Skeletal muscle tissue (tissue), 4 donors: Measurements from ENCODE around the gene KLF6. TPM values are rescaled to one million over a fixed set of nuclear protein-coding genes. Genes with fewer than 3 reads are reported as not detected.

Experiments used
- H3K27ac ChIP-seq: one replicate; pipeline ENCODE4 v1.7.0; 2013; ENCODE audit warnings: mild to moderate bottlenecking, low read depth, low read length, inconsistent platforms
- H3K27me3 ChIP-seq, 3 donors: one replicate each; pipeline ENCODE4 v1.7.0; 2013; ENCODE audit warnings: low read length in 3 of 3; ENCODE audit not compliant: control insufficient read depth in 3 of 3, insufficient read depth in 3 of 3
- H3K36me3 ChIP-seq, 3 donors: one replicate each; pipeline ENCODE4 v1.7.0; 2013; ENCODE audit warnings: low read length in 3 of 3; ENCODE audit not compliant: control insufficient read depth in 3 of 3, insufficient read depth in 3 of 3
- H3K4me1 ChIP-seq, 3 donors: one replicate each; pipeline ENCODE4 v1.7.0; 2013; ENCODE audit warnings: low read length in 3 of 3, mild to moderate bottlenecking in 3 of 3; ENCODE audit not compliant: control insufficient read depth in 3 of 3, insufficient read depth in 3 of 3
- H3K4me3 ChIP-seq, 3 donors: one replicate each; pipeline ENCODE4 v1.7.0; 2013; ENCODE audit warnings: low read length in 3 of 3
- H3K9ac ChIP-seq, 3 donors: one replicate each; pipeline ENCODE4 v1.7.0; 2013; ENCODE audit warnings: low read length in 3 of 3, mild to moderate bottlenecking in 3 of 3, moderate library complexity in 2 of 3, low read depth in 1 of 3
- H3K9me3 ChIP-seq, 3 donors: one replicate each; pipeline ENCODE4 v1.7.0; 2013; ENCODE audit warnings: low read length in 3 of 3; ENCODE audit not compliant: control insufficient read depth in 3 of 3
- total RNA-seq: library from RNA; depleted of rRNA; stranded (reverse); fragments of >200 nt; gene quantifications from one replicate; pipeline ENCODE4 v1.2.3, GENCODE V29; 2014
- donor health status: Osteomylitis.

KLF6 gene
- 50.6 TPM for total RNA-seq

DNA sequence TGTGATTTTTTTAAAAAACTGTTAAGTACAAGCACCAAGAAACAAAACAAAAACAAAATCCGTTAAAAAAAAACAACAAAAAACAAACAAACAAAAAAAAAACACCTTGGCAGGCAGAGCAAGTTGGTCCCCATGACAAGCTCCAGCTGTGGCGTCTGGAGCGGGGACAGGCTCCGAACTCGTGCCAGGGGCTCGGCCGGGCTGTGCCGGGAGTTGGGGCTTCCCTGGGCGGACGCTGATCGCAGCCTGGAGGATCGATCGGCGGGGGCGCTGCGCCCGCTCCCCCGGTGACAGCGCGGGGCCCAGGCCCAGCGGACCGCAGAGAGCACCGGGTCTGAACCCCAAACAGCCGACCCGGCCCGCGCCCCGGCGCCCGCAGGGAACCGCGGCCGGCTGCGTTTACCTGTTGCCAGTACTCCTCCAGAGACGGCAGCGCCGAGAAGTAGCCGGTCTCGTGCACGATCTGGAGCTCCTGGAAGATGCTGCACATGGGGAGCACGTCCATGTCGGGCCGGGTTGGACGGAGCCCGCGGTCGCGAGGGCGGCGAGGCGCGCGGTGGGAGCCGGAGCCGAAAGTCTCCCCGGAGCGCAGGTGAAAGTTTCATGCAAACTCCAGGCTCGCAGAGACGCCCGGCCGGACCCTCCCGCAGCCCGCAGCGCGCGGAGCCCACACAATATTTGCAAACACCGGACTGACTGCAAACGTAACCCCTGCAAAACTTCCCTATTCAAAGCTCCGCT is at the start of gene KLF6:
KLF6 (minus strand) TSS at position 700 of the 741 bp plus-strand sequence; CDS start at position 505, 195 bp downstream.
- H3K9ac ChIP-seq: peak within 1 kb of the TSS; percentile 99 to 100 (median 100)
- peaks cover 30 to 36% (median 33%) of the 10 kb centered on the region in 3 donors for H3K4me1 ChIP-seq
- peak within 1 kb of the TSS; percentile 88 to 96 (median 94) for H3K4me3 ChIP-seq
- no peaks in the 10 kb centered on the region for H3K27me3 ChIP-seq
- peaks cover 0 to 2% (median 0%) of the 10 kb centered on the region in 3 donors for H3K9me3 ChIP-seq
- H3K27ac ChIP-seq: peak within 1 kb of the TSS; percentile 100
- peaks cover 23 to 24% (median 23%) of the 10 kb centered on the region in 3 donors for H3K36me3 ChIP-seq

DNA sequence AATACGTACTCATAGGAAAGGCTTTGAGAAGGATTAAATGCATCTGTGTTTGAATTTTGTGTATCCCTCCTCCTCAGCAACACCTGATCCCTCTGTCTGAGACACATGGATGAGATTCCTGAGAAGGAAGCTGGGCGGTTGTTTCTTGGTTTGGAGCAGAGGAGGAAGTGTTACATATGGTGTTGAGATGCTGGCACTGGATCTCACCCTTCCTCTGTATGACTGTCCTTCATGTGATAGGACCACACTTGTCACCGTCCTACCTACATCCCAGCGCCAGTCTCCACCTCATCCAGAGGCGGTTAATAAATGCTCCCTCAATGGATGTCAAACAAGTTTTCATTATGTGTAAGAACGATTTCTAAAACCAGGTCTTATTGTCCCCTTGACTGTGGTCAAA is 49.4 kb upstream of the KLF6 start:
- no peaks in the 10 kb centered on the region for H3K27me3 ChIP-seq
- H3K9ac ChIP-seq: no peak overlapping the region
- H3K9me3 ChIP-seq: no peaks in the 10 kb centered on the region
- H3K4me3 ChIP-seq: no peak overlapping the region
- H3K36me3 ChIP-seq: no peaks in the 10 kb centered on the region
- no peak overlapping the region for H3K27ac ChIP-seq
- H3K4me1 ChIP-seq: peaks cover 4 to 5% (median 5%) of the 10 kb centered on the region in 3 donors

DNA sequence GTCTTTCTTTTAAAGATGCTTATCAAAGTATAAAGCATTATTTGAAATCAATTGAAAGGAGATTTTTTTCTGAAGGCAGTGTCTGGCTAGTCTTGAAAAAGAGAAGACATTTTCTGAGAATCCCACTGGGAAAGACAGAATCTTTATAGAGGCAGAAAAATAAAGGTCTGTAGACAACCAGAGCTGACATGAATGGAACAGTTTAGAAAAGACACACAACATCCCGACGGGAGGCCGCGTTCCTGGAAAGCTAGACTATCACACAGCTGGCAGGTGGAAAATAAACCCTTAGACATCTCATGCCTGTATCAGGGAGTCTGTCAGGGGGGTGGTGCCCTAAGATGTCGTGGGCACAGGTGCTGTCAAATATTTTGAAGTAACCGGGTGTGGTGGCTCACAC is 48.0 kb upstream of the KLF6 start:
- peaks cover 8 to 14% (median 12%) of the 10 kb centered on the region in 3 donors for H3K4me1 ChIP-seq
- H3K27ac ChIP-seq: no peak overlapping the region
- H3K9me3 ChIP-seq: no peaks in the 10 kb centered on the region
- no peaks in the 10 kb centered on the region for H3K36me3 ChIP-seq
- H3K27me3 ChIP-seq: no peaks in the 10 kb centered on the region
- no peak overlapping the region for H3K9ac ChIP-seq
- no peak overlapping the region for H3K4me3 ChIP-seq

DNA sequence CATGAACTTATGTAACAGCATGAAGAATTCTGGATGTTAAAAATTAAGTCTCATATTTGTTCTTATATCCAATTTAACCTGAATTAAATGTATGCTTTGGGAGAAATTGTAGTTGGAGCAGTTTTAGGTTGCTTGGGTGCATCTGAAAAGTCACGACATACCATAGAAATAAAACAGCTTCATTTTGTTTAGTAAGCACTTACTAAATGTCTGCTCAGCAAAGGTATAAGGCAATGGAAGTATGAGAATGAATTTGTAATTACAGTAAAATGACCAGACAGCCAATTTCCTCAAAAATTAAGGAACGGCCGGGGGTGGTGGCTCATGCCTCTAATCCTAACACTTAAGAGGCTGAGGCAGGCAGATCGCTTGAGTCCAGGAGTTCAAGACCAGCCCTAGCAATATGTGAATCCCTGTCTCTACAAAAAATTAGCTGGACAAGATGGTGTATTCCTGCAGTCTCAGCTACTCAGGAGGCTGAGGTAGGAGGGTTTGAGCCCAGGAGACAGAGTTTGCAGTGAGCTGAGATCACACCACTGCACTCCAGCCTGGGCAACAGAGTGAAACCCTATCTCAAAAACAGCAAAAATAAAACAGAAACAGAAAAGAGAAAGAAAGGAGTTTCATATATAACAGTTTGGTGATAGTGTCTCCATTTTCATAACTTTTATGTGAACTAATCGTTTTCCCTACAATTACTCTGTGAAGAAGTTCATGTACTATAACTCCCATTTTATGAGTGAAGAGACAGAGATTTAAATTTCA is 47.2 kb upstream of the KLF6 start:
- Histone ChIP-seq H3K9me3 (no peaks in the 10 kb centered on the region), H3K27ac (no peak overlapping the region), H3K4me1 (peaks cover 8 to 20% (median 15%) of the 10 kb centered on the region in 3 donors), H3K4me3 (no peak overlapping the region), H3K27me3 (no peaks in the 10 kb centered on the region), H3K9ac (no peak overlapping the region), H3K36me3 (no peaks in the 10 kb centered on the region)

DNA sequence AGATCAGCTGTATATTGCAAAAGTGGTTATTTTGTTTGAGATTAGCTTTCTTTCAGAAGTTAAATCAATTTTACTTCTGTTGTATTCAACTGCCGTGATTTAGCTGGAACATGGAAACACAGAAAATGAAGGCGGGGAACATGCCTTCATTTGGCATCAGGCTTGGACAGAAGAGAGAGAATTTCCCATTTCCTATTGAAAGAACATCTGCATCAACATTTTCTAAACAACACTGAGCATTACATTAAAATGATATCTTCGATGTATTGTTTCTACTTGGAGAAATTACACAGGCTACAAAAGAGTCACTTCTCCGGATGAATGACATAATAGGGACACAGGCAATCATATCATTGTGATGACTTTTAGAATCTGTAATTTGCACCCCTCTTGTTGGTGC is 46.6 kb upstream of the KLF6 start:
- H3K36me3 ChIP-seq: no peaks in the 10 kb centered on the region
- H3K27ac ChIP-seq: no peak overlapping the region
- no peak overlapping the region for H3K9ac ChIP-seq
- no peaks in the 10 kb centered on the region for H3K9me3 ChIP-seq
- peaks cover 8 to 20% (median 15%) of the 10 kb centered on the region in 3 donors for H3K4me1 ChIP-seq
- H3K27me3 ChIP-seq: no peaks in the 10 kb centered on the region
- no peak overlapping the region for H3K4me3 ChIP-seq

DNA sequence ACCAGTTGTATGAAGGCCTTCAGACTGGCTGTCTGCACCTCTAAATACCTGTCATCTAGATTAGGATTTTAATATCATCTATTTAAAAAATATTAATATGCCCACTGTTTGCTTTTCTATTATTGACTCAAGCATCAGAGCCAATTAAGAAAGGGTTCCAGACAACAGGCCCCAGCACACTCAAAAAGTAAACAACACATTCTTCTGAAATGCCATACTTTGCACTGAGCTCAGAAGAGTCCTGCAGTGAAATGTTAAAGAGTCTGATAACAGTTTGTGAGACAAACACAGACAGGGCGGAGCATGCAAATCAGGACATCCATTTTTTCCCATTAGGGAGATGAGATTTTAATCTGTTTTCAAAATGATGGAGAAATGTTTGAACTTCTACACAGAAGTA is 45.9 kb upstream of the KLF6 start:
- no peaks in the 10 kb centered on the region for H3K27me3 ChIP-seq
- no peak overlapping the region for H3K4me3 ChIP-seq
- no peaks in the 10 kb centered on the region for H3K36me3 ChIP-seq
- H3K27ac ChIP-seq: no peak overlapping the region
- peaks cover 12 to 23% (median 21%) of the 10 kb centered on the region in 3 donors for H3K4me1 ChIP-seq
- H3K9me3 ChIP-seq: no peaks in the 10 kb centered on the region
- H3K9ac ChIP-seq: no peak overlapping the region

DNA sequence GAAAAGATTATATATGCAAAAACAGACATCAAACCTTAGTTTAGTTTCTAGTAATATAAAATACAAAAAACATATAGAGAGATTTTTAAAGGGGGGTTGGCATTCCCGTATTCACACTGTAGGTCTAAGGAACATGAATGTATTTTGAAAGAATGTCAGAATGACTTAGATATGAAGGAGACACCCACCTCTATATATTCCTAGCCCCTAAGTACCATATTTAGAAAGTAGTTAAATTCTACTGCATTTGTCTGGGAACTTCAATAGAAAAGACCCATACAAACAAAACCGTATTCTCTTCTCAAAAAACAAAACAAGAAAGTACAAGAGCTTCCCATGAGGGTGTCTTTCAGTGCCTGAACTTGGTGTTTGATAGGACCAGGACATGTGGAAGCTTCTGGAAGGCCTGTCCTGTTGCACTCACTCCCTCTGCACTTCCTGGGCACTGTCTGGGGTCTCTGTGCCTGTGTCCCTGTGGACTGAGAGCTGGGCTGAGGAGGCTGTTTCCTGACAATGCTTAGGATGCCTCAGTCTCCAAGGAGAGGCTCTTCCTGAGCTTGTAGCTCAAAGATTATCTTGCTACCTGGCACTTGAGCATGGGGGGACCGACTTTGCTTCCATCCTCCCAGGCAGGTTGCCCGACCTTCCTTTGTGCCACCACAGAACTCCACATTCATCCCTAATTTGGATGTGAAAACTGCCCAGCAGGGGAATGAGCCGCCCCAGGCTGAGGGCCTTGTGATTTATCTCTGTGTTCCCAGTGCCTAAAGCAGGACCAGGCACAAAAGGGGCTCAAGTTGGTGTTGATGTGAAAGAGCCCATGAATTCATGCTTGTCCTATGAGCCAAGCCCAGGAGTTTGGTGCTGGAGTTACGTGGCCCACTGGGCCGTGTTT is 44.4 kb upstream of the KLF6 start:
- Histone ChIP-seq H3K36me3 (no peaks in the 10 kb centered on the region), H3K27me3 (no peaks in the 10 kb centered on the region), H3K9ac (peak overlapping the region; percentile 73 to 74 (median 74)), H3K4me3 (peak overlapping the region; percentile 44 to 83 (median 64)), H3K9me3 (no peaks in the 10 kb centered on the region), H3K4me1 (peaks cover 23 to 29% (median 27%) of the 10 kb centered on the region in 3 donors), H3K27ac (peak overlapping the region; percentile 72)

DNA sequence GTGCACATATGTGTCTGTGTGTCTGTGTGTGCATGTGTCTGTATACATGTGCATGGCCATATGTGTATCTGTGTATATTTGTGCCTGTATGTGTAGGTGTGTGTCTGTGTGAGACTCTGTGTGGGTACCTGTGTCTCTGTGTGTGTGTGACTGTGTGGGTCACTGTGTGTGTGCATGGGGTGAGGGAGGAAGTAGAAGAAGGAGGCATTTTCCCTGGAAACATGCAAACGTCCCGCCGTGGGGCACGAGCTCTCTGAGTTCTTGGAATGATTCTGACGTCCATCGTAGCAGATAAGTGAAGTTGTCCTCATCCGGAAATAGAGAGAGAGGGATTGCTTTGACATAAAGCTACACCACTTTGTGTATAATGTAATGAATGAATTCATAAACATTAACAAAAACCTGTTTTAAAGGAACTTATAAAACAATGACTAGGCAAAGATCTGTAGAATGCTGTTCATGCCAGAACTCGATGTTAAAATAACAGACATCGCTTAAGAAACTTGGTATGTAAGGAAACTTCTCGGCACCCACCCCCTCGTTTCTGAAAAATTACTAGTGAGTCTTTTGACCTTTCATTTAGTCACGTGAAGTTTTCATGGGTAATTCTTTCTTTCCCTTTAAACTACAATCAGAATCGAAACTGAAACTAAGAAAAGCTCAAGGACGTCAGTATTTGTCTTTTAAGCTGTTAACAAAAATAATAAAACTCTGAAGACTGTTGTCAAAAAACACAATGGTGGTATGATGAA is 43.6 kb upstream of the KLF6 start:
- Histone ChIP-seq H3K9me3 (no peaks in the 10 kb centered on the region), H3K9ac (peak overlapping the region; percentile 73 to 74 (median 74)), H3K4me3 (peak overlapping the region; percentile 57 to 83 (median 64)), H3K27me3 (no peaks in the 10 kb centered on the region), H3K4me1 (peaks cover 23 to 29% (median 27%) of the 10 kb centered on the region in 3 donors), H3K36me3 (no peaks in the 10 kb centered on the region), H3K27ac (peak overlapping the region; percentile 72)

DNA sequence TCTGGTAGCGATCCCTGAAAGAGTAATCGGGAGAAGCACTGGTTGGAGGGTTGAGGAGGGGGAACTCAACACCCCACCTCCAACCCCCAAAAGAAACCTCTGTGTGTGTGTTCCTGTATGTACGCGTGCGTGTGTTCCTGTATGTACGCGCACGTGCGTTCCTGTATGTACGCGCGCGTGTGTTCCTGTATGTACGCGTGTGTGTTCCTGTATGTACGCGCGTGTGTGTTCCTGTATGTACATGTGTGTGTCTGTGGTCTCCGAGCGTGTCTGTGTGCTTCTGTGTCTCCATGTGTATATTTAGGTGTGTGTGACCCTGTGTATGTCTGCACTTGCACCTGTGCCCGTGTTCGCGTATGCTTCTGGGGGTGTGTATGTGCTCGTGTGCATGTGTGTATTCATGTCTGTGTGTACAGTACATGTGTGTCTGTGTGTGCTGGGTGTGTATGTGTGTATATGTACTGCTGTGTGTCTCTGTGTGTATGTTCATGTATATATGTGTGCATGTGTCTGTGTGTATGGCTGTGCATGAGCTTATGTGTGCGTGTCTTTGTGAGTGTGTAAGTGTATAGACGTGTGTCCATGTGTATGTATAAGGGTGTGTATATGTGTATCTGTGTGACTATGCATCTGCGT is 42.9 kb upstream of the KLF6 start:
- peak overlapping the region; percentile 89 for H3K27ac ChIP-seq
- peak overlapping the region in 2 of 3 donors; percentile 73 to 74 for H3K9ac ChIP-seq

More for the DNA sequence above, 42.9 kb upstream of the KLF6 start:
- H3K4me3 ChIP-seq: peak overlapping the region; percentile 57 to 83 (median 64)
- no peaks in the 10 kb centered on the region for H3K36me3 ChIP-seq
- no peaks in the 10 kb centered on the region for H3K9me3 ChIP-seq
- H3K27me3 ChIP-seq: no peaks in the 10 kb centered on the region
- peaks cover 23 to 29% (median 27%) of the 10 kb centered on the region in 3 donors for H3K4me1 ChIP-seq
